GM18517 (cell line): ENCODE results near the gene TNFRSF4.

Source experiments
- ATAC-seq: cut with Tn5 transposase; IDR thresholded peaks from one replicate; pipeline ENCODE4 v1.9.1; 2021; ENCODE audit warnings: mild to moderate bottlenecking, moderate library complexity; ENCODE audit not compliant: unreplicated experiment

Gene TNFRSF4

DNA sequence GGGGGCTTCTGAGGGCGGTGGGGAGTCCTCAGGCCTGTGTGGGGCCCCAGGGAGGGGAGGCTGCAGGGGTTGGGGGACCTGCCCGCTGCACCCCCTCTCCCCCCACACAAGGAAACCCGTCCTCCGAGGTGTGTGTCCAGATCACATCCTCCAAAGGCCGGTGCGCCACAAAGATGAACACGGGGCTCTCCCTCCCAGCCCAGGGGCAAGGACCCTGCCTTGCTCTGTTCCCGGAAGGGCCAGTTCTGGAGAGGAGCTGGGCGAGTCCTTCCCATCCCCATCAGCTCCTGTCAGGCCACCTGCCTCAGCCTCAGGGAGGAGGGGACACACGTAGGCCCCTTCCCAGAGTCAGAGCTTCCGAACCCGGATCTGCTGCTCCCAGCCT, 42.8 kb downstream of the TNFRSF4 start:
- no peak for ATAC-seq

DNA sequence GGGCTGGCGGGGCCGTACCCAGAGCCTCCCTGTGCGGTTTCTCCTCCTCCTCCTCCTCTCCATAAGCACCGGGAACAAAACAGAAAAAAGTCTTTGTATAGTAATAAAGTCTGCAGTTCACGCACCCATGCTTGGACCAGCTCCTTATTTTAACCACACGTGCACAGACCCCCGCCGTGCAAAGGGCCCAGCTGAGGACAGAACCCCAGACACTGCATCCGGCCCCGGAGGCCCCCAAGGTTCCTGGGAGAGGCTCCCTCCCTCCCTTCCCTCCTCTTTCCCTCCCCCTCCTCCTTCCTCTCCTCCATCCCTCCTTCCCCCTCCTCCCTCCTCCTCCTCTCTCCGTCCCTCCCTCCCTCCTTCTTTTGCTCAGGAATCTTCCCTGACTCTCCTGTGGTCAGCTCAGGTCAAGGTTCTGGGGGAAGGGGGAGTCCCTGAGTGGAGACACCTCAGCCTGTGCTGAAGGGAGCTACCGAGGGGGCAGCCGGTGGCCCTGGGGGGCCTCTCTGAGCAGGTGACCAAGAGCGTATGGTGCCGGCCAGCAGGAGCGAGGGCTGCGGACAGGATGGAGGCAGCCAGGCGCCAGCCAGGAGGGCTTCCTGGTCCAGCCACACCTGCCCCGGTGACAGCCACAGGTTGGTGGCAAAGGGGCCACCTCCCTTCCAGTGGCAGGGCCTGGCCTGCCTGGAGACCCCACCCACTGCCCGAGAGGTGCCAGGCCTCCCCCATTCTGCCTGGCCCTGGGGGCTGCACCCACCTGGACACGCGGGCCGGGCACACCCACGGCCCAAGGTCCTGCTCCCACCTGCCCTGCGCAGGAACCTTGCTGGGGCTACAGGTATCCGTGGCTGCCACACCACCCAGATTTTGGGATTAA, 43.5 kb downstream of the TNFRSF4 start:
- ATAC-seq = no peak

DNA sequence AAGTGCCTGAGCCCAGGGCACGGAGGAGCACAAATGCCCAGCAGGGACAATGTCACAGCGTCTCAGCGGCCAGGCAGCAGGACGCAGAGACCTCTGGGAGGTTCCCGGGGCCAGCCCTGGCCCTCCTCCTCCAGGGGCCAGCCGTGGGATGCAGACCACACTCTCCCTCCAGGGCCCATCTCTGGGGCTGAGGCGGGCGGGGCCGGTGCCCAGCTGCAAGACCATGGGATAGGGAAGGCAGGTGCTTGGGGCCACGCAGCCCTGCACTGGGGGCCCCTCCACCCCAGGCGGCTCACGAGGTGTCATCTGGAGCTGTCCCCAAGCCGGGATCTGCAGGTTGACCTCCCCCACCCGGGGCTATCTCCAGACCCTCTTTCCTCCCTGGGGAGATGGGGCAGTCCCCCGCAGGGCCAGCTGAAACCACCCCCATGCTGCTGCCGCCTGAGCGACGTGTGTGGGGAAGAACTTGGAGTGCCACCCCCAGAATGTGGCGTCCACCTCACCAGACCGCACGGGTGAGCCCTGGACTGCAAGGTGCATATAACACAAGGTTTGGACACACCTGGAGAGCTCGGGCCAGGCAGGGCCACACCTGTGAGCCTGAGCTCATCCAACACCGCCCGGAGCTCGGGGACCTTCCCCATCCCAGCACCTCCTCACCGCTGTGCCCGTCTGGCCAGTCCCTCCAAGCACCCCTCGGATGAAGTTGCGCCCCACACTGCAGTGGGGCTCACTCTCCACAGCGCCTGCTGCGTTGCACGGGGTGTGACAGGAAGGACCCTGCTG, 44.3 kb downstream of the TNFRSF4 start:
- ATAC-seq = no peak

DNA sequence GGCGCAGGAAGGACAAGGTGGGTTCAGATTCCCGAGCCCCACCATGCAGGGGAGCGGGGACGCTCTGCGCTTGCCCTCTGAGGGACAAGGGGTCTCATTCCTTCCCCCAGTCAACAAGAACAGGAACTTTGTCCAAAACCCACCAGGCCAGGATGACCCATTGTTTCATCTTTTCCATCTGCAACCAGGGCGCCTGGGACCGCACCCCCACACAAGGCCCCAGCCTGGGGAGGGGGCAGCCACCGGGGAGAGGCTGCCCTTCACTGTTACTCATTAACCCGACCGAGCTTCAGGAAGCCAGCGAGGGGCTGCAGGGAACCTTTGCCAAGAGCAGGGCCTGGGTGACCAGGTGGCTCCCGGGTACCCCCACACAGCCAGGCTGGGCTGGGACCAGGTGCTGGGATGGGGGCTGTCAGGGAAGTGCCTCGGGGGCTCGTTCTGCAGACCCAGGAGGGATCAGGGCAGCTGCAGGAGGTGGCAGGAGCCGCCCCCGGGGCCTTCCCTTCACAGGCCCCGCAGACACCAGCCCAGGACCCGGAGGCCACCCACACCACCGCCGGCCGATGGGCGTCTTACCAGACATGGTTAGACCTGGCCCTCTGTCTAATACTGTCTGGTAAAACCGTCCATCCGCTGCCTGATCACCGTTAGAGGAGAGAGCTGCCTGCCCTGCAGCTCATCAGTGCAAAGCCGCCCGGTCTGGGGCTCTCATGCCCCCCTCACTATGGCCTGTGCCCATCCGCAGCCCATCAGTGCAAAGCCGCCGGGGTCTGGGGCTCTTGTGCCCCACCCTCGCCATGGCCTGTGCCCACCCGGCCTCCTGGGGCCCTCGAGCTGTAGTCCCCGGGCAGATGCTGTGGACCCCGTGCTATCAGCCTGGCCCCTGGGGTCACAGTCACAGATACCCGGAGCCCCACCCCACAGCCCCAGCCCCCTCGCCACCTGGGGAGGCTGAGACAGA, 45.2 kb downstream of the TNFRSF4 start:
- ATAC-seq = no peak

DNA sequence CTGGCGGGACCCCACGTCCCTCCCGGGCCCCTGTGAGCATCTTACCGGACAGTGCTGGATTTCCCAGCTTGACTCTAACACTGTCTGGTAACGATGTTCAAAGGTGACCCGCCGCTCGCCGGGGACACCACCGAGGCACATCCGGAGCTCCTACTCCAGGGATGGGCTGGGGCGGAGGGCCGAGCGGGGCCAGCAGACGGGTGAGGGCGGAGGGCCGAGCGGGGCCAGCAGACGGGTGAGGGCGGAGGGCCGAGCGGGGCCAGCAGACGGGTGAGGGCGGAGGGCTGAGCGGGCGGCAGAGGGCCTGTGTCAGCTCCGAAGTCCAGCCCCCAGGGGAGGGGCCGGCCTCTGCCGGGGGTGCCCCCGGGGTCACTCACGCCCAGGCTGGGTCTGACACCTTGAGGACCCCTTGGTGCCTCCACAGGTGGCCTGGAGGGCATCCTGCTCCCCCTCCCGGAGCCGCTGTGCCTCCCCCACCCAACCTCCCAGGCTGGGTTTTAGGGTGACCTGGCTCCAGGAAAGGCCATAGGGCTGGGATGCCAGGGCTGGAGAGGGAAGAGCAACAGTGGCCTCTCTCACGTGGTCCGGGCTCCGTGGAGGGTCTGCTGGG, 46.0 kb downstream of the TNFRSF4 start:
- no peak for ATAC-seq

DNA sequence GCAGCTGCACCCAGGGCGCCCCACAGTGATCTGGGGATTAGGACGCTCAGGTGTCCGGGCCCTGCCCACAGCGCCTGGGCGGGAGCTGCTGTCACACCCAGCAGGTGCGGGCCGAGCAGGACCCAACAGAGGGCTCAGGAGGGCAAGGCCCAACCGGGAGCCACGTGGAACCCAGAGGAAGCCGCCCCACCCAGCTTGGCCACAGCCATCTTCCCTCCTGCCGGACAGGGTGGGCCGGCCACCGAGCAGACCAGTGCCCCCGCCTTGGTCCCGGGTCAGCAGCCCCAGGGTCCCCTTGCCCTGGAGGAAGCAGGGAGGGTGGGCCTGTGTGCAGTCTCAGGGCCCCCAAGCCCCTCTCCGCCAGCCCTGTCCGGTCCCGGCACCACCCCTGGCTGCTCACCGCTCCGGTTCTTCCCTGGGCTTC, 46.5 kb downstream of the TNFRSF4 start:
- no peak for ATAC-seq

DNA sequence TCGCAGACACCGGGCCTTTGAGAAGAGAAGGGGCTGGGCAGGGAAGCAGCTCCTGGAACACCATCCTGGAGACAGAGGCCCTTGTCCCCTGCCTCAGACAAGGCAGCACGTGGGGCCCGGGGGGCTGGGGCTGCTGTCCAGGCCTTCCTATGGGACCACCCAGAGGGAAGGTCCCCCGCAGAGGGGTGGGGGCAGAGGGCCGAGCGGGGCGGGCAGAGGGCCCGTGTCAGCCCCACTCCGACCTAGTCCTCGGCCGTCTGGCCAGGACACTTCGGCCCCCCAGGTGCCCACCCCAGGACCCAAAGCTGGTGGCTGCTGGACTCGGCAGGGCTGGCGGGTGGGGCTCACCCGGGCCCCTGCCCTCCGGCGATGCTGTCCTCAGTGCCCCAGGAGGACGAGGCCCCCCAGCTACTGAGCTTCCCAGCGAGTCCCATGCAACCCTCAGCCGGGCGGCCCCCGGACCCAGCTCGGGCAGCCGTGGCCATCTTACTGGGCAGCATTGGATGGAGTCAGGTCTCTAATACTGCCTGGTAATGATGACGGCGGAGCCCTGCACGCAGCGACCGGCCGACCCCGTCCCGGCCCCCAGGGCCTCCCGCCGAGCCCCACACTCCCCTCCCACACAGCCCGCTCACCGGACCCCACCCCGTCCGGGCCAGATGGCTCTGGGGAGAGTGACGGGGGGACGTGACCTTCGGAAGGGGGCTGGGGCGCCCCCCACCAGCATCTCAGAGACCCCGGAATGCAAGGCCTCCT, 47.1 kb downstream of the TNFRSF4 start:
- ATAC-seq = no peak

DNA sequence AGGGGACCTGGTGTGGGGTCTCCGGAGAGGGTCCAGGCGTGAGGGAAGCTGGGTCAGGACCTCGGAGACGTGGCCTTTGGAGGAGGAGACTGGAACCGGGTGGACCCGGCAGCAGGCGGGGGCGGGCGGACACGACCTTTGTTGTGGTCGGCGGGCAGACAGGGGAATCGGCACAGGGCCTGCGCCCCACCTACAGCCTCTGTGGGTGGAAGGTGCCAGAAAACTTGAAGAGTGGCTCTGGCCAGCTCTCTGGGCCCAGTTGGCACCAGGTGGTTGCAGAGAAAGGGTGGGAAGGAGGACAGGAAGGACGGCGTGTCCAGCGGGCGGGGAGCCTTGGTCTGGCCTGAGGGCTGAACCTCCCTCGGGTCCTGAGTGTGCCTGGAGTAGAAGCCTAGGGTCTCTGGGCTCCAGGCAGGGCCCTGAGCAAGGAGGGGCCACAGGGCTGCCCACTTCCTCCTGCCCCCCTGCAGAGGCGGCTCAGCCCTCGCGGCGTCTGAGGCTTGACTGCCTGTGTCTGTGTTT, 48.0 kb downstream of the TNFRSF4 start:
- ATAC-seq = no peak

DNA sequence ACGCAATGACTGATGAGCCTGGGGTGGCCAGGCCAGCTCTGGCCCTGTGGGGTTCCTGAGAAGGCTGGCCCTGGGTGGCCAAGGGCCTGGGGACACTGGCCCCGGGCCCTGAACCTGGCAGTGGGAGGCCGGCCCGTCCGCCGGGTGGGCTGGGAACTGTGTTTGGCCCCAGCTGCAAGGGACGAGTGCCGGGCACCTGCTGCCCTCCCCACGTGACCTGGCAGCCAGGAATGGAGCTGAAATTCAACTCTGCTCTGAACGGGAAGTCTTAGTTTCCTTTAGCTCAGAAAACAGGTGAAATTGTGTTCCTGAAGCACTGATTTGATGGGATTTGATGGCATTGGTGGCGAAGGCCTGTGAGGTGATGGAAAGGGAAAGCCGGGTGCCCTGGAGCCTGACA, 48.5 kb downstream of the TNFRSF4 start:
- ATAC-seq = no peak

DNA sequence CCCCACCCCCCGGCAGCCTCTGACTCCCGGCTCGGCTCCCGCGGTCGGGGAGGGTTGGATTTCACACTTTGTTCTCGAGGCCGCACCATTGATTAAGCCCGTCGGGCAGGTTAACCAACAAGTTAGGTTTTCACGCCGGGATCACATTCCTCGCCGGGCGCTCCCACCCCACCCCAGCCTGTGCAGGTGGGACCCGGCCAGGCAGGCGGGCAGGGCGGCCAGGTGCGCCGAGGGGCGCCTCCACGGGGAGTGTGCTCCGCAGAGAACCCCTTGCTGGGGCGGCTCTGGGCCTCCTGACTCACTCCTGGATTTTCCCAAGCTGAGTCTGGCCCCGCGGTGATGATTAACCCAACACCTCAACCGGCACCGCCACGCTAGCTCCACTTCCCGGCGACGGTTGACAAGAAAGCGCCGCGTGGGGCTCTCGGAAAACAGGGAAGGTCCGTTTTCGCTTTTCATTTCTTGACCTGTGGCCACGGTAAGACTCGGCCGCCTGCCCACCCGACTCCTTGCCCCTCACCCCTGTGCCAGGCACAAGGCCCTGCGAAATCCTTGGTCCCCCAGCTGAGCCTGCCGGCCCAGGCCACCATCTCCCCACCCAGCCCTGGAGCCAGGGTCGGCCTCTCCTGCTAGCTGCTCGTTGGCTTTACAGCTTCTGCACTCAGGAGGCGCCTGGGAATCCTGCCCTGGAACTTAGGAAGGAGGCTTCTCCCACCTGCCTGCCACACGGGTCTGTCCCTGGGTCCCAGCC, 49.1 kb downstream of the TNFRSF4 start:
- ATAC-seq = no peak

DNA sequence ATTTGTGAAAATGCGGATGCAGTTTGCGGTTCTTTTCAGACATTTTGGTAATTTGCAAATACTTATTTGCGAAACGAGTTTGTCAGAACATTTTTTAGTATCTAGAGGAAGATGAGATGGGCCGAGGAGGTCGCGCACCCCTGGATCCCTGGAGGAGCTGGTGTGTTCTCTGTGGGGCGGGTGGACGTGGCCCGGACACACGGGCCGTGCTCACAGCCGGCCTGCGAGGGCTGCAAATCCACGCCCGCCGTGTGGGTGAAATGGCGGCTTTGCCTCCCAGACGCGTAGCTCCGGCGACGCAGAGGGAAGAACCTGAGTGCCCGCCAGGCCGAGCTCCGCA, 49.6 kb downstream of the TNFRSF4 start:
- ATAC-seq = no peak

DNA sequence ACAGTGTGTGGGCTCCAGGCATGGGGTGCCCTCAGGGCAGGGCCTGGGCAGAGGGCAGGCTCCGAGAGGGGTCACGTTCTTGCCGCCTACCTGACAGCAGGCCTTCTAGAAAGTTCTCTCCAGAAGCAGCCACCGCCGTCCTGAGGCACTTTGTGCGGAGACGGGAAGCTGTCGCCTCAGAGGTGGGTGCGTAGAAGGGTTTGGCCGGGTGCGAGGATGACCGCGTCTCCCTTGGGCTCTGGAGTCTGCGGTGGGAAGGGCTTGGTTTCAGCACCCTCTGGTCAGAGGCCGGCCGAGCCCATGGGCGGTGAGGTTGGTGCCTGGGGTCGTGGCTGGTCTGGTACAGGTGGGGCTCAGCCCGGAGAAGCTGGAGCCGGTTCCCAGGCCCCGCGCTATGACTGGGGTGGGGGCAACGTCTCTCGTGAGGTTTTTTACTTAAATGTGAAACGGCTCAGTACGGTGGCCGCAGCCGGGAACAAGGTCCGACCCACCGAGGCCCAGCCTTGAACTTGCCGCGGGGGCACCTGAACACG, 50.3 kb downstream of the TNFRSF4 start:
- ATAC-seq = no peak

DNA sequence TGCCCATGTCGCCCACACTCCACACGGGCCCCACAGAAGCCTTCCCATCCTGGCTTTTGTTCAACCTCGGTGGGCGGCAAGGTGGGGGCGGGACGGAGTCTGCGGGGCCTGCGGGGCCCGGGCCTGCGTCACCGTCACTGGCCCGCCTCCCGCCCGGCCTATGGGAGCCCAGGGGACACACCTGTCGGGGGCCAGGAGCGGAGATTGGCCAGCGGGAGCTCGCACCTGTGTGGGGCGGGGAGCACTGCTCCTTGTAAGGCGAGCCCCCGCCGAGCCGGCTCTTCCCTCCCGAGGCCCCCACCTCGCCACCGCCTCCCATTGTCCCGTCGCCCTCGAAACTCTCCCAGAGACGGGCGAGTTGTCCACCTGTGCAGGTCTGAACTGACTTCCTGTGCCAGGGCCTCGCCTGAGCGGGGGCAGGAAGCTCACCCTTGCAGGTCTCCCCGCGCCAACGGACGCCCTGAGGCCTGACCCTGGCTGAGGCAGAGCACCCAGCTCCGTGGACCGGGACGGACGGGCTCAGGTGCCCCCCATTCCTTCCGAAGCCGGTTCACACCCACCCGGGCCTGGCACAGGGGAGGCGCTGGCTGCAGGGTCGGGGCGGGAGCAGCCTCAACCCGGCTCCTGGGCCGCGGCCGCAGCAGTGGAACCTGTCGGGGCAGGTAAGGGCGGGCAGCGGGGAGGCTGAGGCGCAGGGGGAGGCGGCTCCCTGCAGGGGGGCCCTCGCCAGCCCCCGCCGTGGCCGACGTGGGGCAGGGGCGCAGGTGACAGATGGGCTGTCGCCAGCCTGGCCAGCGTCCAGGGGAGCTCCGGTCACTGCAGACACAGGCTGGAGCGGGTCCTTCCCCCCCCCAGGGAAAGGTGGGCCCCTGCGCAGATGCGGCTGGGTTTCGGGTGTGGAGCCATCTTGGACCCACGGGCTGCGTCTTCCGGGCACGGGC, 51.1 kb downstream of the TNFRSF4 start:
- ATAC-seq = no peak

DNA sequence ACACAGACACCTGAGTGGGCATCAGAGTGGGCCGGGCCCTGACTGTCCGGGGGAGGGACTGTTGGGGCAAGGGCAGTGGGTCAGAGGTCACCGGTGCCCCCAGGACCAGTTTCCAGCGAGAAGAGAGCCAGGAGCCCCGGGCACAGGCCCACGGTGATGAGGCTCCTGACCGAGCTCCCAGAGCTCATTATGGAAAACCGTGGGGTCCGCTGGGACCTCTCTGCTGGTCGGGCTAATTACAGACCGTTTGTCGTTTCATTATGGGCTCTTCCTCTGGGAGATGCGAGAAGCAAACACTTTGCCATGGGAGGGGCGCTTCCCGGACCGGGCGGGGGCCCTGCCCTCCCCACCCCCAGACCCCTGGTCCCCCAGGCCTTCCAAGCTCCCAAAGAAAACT, 52.3 kb downstream of the TNFRSF4 start:
- ATAC-seq = no peak
